Activated CD8-positive, alpha-beta memory T cell treated with anti-CD3 and anti-CD28 coated beads for 24 hours (primary cell): ENCODE results near the gene CAMK4.

Source experiments
- DNase-seq: peaks from one replicate; pipeline ENCODE4 v3.0.0-alpha.2; 2020

CAMK4 gene

DNA sequence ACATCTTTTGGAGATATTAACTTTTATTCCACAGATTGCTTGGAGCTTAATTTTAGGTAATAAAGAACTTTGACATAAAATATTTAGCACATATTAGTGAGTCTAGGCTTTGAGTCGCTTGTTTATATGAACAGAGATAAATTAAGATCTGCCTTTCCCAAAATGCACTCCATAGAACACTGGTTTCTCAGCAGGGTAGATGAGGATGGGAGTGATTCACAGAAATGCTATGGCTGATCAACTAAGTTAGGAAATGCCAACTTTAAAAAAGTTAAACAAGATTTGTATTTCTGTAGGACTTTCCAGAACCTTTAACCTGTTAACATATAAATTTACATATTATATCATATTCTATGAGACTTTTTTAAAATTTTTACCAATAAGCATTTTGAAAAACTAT is 222.9 kb downstream of the CAMK4 start:
- no peak for DNase-seq

- no peak for DNase-seq
These were observed 223.6 kb downstream of the CAMK4 start for GRCh38 chr5:111447822-111448221.

DNA sequence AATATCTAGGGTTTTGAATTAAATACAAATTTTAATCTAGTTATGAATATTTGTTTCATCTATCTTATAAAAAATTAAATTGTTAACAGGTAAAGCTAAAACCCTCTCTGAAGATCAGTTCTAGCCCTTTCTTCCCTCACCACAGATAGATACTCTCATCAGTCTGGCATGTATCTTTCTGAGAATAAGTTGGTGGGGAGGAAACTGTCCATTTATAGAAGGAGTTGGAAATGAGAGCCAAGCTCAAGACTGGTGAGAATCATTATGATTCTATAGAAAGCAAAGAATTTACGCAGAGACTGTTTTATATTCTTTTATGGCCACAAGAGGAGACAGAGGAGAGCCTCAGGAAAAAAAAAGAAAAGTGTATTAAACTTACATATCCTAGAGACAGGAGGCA is 229.1 kb downstream of the CAMK4 start:
- no peak for DNase-seq

DNA sequence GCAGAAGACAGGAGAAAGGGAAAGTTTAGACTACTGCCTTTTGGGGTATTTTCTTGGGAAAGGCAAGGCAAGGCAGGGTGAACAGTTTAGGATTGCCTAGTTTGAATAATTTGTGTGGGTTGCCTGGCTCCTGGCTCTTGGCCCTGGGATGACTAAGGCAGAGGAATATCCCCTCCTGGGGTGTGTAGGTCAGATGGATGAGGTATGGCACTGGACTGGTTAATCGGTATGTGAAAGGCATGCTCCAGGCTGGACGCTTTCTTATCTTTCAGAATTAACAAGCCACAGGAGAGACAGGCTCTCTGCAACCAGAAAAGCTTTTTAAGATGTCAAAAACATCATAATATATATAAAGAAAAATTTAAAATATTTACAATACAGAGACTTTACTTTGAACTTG is 229.6 kb downstream of the CAMK4 start:
- DNase-seq: no peak

DNA sequence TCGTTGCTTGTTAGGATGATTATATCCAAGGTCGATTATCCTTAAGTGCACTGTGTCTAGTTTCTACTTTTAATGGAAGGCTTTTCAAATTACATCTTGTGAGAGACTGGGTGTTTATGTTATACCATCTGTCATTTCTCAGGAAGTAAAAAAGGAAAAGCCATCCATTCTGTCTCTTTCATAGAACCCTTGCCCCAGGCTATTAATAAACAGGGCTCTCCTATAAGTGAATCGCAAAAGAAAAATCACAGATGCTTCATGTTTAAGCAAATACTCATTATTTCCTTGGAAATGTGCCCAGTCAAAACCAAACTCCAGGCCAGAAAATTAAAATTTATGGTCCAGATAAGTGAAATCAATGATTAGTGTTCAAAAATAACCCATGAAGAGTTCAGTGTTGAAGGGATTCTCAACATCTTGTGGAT is 230.0 kb downstream of the CAMK4 start:
- DNase-seq: no peak

- no peak for DNase-seq
These were observed 230.6 kb downstream of the CAMK4 start for GRCh38 chr5:111454776-111455175.

DNA sequence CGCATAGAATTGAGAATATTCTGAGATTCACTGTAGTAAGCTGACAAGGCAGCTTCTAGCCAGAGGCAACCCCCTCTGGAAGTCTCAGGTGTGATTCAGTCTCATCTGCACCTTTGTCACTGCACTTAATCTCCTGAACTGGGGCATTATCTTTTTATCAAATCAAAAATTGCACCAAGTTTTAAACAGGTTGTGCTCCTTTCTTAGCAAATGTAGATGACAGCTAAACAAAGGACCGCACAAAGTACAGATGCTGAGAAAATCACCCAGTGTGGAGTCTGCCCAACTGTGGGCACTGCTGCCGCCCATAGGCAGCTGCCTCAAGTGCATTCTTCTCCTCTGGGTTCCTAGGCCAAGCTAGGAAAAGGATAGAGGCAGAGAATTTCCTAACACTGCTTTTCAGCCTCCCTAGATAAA is 237.1 kb downstream of the CAMK4 start:
- DNase-seq: no peak

- no peak for DNase-seq
These were observed 237.8 kb downstream of the CAMK4 start for GRCh38 chr5:111461934-111462333.

GRCh38 chr5:111463311-111463710 is 239.1 kb downstream of the CAMK4 start:
- DNase-seq: no peak

- DNase-seq: no peak
These were observed 245.2 kb downstream of the CAMK4 start for GRCh38 chr5:111469293-111469896.

DNA sequence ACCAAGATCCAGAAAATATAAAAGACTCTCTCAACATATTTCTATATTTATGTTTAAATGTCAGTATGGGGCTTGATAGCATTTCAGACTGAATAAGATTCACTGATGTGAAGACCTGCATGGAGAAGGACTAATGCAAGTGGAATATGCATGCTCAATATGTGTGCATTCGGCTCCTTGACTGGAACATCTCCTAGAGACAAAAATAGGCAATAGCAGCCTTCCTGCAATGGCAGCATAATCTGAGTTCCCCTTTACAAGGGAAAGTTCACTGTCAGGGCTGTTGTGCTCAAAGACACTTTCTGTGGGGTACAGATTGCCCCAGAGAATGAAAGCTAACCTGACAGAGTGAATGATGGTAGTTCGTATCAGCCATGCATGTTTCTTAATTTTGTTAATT is 245.7 kb downstream of the CAMK4 start:
- DNase-seq: no peak

DNA sequence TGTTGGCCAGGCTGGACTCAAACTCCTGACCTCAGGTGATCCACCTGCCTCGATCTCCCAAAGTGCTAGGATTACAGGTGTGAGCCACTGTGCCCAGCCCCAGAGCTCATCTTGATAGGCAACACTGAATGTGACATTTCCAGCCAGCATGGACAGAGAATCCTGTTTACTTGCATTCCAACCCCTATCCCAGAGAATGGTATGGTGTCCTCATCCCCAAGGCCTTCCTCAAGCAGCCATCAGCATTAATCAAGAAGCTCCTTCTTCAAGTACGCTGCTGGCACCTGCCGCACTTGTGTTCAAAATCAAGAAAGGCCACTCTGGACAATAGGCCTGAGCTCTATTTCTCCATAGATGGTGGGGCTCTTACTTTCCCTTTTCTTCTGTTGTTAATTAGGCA is 247.9 kb downstream of the CAMK4 start:
- DNase-seq: no peak

DNA sequence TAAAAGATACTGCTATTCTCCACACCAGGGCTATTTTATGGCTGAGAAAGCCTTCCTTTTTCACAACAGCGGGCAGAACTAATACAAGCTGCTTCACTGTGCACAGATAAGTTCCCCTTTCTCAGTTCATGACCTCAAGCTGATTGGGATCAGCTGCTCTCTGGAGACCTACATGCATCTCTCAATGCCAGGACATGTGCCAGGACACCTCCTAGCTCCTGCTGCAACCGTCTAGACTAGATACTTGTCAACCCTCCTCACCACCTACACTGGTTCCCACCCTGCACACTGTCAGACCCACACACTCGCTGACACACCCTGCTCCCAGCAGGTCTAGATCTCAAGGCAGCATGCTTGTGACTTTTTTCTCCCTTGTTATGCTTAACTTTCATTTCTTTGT is 248.4 kb downstream of the CAMK4 start:
- no peak for DNase-seq

DNA sequence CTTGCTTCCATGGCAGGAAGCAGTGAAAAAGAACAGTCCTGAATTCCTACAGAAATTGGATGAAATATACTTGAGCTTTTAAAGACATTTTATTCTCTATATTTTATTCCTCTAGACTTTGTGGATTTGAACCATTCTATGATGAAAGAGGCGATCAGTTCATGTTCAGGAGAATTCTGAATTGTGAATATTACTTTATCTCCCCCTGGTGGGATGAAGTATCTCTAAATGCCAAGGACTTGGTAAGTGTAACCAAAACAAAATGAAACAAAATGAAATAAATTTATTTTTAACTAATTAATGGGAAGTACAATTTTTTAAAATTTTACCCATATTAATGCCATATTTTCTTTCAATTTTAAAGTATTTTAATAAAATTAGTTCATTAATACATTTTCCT is 254.1 kb downstream of the CAMK4 start:
- DNase-seq: no peak

GRCh38 chr5:111478898-111479297 is 254.7 kb downstream of the CAMK4 start:
- DNase-seq: no peak

DNA sequence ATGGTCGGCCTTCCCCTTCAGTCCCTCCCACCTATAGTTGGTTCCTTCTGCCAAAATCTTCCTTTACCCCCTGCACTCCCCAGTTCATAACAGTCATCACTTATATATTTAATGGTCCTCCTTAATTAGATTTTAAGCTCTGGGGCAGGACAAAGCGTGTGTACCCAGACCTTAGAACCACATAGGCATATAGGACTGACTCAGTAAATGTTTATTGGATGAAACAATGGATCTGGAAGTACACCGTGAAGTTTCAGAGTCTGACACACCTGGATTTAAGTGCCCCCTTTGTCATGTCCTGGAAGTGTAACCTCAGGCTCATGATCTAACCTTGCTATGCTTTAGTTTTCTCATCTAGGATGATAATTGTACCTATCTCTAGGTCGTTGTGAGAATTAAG is 256.2 kb downstream of the CAMK4 start:
- no peak for DNase-seq

- DNase-seq: no peak
These were observed 261.9 kb downstream of the CAMK4 start for GRCh38 chr5:111486055-111486454.

DNA sequence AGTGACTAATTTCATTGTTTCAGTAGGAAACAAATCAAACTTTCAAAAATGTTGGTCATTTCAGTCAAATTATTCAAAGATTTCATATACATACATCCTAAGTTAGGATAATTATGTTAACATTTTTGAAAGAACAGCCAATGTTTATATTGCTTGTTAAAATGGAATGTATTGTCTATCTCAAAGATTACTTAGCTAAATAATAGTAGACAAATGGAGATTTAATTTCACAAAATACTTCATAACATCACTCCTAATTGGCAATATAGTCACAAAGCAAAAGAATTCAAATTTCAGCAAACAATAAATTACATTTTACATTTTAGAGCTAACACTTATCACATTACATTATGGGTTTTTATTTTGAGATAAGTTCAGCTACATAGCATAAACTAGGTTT is 262.7 kb downstream of the CAMK4 start:
- no peak for DNase-seq

DNA sequence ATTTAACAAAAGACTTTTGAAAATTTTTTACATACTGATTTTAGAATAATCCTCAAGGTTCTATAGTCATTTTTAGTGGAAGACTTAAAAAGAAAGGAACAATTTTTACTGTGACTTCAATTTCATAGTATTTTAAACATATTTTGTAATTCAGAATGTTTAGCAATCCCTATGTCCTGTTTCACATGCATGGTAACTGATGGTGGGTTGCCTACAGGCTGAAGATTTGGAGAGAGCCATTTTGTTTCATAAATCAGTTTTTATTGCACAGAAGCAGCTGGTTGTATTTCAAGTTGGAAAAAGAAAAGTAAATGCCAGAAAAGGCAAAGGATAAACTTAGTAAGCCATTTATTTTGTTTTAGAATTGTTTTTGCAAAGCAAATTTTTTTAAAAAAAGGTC is 264.2 kb downstream of the CAMK4 start:
- no peak for DNase-seq

GRCh38 chr5:111493031-111493430 is 268.8 kb downstream of the CAMK4 start:
- DNase-seq: no peak

GRCh38 chr5:111494355-111494999 is 270.3 kb downstream of the CAMK4 start:
- DNase-seq: no peak

DNA sequence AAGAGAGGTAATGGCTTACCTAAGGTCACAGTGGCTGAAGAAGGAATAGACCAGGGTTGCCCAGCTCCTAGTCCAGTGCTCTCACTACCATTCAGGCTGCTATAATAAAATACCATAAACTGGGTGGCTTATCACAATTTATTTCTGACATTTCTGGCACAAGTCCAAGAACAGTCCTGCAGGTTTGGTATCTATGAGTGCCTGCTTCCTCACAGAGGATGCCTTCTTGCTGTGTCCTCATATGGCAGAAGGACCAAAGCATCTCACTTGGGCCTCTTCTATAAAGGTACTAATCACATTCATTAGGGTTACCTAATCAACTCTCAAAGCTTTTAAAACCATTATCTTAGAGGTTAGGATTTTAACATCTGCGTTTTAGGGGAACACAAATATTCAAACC is 271.0 kb downstream of the CAMK4 start:
- no peak for DNase-seq

GRCh38 chr5:111498346-111498745 is 274.2 kb downstream of the CAMK4 start:
- DNase-seq: no peak

DNA sequence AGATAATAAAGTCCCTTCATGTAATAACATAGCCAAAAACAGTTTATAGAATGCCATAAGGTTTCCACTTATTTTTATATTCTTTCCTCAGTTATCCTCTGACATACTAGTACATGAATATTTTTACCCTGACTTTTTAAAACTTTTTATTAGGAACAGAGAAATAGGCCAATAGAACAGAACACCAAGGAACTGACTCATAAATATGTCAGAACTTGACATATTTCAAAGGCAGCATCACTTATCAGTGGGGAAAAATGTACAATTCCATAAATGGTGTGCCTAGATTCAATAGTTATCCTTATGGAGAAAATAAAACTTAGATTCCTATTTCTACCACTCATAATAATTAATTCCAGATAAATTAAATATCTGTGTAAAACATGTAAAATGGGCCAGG is 278.8 kb downstream of the CAMK4 start:
- no peak for DNase-seq

DNA sequence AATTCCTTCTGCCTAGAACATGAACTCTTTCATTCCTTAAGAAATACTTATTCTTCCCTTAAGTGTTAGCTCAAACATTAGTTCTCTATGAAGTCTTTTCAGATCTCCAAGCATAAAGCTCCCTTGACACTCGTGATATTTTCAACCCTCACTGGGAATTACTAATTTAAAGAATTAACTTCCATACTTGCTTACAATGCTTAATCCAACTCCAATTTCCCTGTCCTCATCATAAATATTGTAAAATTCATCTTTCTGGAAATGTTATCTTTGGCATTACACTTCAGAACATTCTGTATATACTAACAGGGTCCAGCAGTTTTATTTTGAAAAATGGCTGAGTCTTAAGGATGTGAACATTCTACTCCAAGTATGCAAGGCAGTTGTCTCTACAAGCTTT is 280.9 kb downstream of the CAMK4 start:
- no peak for DNase-seq
